Right renal pelvis (tissue), 4 donors: ENCODE results near the gene AP3M1. TPM values are rescaled to one million over a fixed set of nuclear protein-coding genes. Genes with fewer than 3 reads are reported as not detected.
"Not testable (repeated sequence)": the region's sequence is repeated elsewhere in the genome, so short reads cannot be mapped to it uniquely, and the experiment has no call there.

Experiments
- DNase-seq, 4 donors: peaks; one replicate each; pipeline ENCODE4 v3.0.0-alpha.2; 2013; ENCODE audit warnings: low read depth in 4 of 4, low spot score in 3 of 4, missing footprints in 1 of 4
- polyA plus RNA-seq, 4 donors: library from polyadenylated mRNA; unstranded; fragments of 120-200 nt; gene quantifications; one replicate each; pipeline ENCODE4 v1.2.1, GENCODE V29; 2013; ENCODE audit not compliant: insufficient read length in 4 of 4

Gene AP3M1
- polyA plus RNA-seq, 4 donors, result 55.9 to 63.8 (median 63.2) TPM

DNA sequence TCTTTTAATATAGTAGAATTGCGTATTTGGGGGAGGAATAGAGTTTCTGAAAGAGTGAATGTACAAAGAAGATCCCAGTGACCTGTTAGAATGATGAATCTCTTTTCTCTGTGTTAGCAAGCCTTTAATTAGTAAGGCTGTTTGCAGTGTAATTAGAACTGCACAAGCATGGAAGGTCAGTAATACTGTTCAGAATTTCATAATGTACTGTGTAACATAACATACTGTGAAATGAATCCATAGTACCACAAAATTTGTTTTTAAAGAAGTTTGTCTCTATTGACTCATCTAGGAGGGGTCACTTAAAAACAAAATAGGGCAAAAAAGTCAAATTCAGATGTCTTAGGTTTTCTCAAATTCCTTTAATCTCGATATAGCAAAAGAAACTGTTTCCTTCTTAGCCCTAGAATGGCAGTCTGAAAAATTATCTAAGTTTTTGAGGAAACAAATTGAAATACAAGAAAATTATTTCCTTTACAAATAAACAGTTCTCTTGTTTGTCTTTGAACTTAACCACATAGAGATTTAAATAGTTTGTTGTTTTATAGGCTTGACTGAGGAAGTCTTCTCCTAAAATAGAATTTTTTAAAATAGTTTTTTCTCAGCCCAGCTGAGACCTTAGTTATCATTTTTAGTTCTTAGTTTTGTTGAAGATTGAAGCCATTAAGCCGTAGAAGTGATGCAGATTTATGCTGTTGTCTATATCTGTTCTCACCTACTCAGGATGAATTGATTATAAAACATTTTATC lies 12.9 kb upstream of the AP3M1 start:
- DNase-seq, result no peak

DNA sequence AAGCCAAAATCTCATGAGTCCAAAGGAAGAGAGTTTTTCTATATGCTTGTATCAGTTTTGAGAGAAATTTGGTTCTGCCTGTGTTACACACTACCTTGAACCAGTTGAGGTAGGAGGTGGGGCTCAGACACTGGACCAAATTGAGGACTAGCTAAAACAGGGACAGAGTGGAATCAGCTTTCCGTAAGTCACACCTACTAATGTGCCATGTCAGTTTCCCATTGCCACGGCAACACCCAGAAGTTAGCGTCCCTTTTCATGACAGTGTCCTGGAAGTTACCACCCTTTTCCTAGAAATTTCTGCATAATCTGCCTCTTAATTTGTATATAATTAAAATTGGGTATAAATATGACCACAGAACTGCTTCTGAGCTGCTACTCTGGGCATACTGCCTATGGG lies 9.4 kb upstream of the AP3M1 start:
- no peak for DNase-seq

DNA sequence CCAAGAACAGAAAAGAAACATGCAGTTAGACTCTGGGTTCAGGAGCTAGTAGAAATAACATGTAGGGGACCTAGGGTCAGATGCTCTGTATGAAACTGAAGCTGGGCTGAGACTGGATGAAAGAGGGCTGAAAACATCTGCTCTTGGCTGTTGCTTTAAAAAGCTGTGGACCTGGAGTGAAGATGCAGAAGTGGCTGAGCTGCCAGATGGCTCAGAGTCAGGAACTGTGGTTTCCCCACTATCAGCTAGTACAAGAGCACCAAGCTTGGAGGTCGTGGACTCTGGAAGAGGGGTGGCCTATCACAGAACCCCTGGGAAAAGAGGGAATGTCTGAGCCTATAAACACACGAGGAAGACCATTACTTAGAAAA lies 6.3 kb upstream of the AP3M1 start:
- DNase-seq, result no peak

DNA sequence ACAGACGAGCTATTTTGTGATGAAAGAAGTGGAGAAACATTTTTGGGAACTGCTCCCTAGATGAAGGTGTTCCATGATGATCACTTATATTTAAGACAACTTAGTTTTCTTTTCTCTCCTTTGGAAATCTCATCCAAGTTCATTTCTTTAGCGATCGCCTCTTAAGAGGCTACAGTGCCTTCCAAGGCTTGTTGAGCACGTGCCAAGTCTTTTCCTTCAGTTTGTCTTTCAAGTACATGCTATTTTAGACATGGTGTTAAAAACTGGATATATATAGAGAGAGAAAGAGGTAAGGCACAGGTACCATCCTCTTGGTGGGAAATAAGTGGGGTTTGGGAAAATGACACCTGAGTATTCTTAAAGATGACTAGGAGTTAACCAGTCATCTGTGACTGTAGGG lies 3.0 kb upstream of the AP3M1 start:
- no peak for DNase-seq

DNA sequence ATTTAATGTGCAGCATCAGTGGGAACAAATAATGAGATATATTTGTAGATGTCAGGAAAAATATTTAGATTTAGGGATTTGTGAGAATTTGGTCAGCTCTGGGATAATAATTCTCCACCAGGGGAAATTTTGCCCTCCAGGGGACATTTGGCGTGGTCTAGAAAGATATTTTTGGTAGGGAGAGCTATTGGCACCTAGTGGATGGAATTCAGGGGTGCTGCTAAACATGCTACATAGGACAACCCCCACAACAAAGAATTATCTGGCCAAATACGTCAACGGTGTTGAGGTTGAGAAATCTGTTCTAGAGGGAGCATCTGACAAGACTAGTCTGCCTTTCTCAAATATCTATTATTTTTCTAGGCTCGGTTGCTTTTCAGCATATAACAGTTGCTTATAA lies 2.5 kb upstream of the AP3M1 start:
- no peak for DNase-seq

DNA sequence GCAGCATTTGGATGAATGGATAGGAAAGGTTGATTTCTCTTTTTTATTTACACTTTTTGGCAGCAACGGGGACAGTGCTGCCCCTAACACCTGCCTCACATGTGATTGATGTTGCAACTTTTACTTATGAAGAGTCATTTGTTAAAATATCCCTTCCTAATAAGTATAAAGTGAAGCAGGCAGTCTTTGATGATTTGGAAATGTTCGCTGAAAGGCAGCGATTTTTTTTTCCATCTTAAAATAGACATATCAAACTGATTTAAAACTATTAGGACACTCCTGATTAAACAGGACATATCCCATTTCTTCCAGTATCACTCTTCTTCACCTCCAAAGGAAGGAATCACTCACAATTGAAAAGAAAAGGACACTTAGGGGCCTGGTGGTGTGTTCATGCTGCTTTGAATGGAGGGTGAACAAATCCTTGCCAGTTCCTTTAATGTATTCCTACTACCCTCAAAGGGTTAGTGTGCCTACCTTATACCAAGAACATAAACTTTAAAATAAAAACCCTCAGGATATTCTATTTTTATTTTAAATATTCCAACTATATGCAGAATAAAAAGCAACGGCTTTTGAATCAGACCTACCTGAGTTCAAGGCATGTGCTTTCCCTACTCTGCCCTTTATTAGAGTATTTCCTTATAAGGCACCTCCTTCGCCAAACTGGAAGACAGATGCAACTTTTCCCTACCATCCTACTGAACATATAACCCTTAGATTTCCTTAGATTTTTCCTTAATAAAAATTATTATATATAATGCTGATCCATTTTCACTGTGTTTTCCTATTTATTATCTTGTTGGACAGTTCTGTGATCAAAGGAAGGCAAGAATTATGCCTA lies 1.5 kb upstream of the AP3M1 start:
- DNase-seq, result no peak

DNA sequence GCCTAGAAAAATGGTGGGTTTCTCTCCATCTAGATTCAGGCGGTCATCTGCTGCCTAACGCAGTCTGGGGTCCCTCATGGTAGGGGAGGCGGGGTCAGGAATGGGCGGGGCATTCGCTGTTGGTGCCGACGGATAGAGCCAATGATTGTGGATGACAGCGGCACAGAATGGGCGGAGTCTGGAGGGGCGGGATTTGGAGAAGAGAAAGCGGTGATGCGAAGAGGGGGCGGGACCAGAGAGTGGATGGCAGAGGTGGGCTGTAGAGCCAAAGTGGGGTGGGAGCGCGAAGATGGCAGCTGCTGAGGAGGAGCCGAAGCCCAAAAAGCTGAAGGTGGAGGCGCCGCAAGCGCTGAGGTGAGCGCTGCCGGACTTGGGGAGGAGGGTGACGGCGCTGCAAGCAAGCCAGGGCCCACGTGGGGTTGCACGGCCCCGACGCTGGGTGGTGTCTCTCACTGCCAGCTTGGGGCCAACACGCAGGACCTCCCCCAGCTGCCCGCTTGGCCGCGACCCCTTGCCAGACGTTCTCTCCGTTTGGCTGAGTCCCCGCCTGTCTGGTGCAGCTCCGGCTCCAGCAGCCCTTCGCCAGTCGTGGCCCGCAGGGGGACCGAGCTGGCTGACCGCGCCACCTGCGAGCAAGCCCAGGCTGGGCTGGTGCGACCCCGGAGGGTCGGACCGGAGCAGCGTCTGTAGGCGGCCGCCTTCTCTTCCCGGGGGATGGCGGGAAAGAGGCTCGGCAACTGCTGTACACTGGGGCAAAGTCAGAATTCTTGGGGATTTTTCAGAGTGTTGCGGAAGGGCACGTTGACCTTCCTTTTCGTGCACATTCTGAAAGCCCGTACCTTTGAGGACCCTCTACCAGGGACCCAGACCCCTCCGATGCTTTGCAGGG lies 606 bp upstream of the AP3M1 start, which contains the start of gene ADK:
Gene ADK (plus strand): TSS at position 232 of the 889 bp plus-strand sequence. CDS start 58 bp downstream, at position 290.
- peak; percentile 99 to 100 (median 99) for DNase-seq

DNA sequence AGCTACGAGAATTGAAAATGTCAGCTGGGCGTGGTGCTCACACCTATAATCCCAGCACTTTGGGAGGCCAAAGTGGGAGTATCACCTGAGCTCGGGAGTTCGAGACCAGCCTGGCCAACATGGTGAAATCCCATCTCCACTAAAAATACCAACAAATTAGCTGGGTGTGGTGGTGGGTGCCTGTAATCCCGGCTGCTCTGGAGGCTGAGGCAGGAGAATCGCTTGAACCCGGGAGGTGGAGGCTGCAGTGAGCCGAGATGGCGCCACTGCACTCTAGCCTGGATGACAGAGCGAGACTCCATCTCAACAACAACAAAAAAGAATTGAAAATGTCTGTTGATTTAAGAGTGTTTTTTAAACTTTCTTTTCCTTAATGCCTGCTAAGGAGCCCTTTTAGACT lies 3.6 kb downstream of the AP3M1 start:
- not testable (repeated sequence) for DNase-seq

DNA sequence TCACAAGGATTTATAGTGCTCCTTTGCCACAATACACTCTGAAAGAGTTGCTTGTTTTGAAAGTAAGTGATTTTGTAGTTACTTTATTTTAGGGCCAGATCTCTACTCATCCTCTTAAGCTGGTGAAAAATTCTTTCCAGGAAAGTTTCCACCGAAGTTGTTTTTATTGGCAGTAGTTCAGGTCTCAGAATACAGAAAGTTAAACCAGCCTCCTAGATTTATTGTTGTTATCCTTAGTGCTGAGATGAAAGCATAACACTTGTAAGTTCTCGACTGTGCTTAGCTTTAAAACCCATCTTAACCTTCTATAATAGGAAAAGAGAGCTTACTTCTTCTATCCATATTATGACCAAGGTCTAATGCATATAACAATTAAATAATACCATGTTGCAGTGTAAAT lies 5.5 kb downstream of the AP3M1 start:
- peak; percentile 32 to 67 (median 50) for DNase-seq

DNA sequence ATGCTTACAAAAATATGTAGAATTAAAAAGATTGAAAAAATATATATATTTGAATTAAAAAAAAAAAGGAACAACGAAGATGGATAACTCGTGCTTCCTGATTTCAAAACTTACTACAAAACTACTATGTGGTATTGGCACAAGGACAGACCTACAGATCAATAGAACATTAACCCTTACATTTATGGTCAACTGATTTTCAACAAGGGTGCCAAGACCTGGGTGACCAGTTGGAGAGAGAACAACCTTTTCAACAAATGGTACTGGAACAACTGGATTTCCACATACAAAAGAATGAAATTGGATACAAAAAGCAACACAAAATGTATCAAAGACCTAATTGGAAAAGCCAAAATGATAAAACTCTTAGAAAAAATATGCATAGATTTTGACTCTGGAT lies 10.1 kb downstream of the AP3M1 start:
- DNase-seq, result no peak

DNA sequence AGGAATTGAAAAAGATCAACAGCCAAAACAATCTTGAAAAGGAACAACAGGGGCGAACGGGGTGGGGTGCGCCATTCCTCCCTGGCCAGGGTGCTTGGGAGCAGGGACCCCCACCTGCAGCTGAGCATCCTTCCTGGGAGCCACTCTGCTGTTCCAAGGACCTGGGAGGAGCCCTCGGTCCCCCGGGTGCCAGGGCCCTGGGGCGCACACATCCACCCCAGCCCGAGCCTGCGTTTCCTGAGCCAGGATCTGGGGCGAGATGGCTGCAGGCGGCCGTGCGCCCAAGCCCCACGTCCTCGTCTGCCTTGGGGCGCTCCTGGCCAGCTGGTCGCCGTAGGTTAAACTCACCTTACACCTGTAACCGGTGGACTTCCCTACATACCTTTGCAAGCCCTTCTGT lies 10.6 kb downstream of the AP3M1 start:
- no peak for DNase-seq

DNA sequence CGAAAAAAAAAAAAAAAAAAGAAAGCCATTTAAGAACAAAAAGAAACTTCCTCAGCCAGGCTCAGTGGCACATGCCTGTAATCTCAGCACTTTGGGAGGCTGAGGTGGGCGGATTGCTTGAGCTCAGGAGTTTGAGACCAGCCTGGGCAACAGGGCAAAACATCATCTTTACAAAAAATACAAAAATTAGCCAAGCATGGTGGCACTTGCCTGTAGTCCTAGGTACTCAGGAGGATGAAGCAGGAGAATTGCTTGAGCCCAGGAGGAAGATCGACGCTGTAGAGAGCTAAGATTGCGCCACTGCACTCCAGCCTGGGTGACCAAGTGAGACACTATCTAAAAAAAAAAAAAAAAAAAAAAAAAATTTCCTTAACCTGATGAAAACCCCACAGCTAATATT lies 12.0 kb downstream of the AP3M1 start:
- DNase-seq, result not testable (repeated sequence)

DNA sequence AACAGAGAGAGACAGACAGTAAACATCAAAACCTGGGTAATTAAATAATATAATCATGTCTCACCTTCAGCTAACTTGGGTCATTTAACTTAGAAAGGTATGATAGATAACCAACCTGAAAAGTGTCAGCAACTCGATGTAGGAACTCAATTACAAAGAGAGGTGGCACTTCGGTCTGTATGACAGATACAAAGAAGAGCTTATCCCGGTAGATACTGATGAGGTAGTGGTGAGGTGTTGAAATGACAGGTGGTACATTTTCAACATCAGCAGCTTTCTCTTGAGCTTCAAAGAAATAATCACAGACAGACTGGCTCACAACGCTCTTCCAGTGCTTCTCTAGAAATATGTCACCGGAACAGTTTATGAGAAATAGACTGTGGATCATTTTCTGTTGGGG lies 12.6 kb downstream of the AP3M1 start:
- no peak for DNase-seq

DNA sequence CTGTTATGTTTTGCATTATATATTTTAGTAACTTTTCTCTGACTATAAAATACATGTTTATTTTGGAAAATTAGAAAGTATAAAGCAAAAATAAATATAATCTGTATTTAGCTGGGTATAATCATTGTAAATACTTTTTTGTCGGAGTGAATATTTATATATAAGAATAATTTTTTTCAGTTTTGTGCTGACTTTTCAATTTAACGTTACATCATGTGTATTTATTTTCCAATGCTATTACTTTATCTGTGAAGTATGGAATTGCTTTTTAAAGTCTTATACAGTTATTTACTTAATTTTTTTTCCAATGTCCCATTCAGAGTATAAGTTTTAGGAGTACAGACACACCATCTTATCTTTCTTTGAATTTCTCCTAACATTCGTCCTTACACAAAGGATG lies 15.2 kb downstream of the AP3M1 start:
- no peak for DNase-seq

DNA sequence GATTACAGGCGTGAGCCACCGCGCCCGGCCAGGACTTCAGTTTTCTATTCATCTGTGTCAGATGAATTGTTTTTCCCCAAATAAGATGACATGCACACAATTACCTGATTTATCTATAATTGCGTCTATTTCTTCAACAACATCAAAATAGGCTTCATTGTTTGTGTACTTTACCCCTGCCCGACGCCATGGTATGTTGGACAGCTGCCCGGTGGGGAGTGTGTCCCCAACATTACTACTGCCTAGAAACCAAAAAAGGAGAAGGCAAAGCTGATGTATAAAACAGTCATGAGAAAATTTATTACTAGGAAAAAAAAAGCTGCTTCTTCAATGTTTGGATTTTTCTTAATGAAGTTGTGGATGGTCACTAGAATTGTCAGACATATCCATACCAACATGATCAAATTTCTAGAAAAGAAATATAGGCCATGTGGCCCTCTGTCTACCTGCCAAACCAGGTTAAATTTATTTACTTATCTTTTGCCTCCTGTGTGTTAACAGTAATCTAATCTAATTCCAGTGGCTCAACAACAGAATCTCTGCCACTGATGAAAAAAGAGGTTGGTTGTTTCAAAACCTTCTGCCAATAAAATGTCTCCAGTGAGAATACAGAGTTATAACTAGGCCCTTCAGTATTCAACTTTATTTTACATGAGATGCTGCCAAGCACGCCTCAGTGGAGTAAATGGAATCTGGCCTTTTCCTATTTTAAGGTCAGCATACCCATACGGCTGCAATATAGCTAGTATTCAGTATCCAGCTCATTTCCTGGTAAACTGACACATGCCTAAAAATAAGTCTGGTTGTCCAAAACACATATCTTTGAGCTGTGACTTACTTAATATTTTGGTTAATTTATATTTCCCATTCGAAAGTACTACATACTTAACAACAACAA lies 16.5 kb downstream of the AP3M1 start:
- DNase-seq, result no peak

DNA sequence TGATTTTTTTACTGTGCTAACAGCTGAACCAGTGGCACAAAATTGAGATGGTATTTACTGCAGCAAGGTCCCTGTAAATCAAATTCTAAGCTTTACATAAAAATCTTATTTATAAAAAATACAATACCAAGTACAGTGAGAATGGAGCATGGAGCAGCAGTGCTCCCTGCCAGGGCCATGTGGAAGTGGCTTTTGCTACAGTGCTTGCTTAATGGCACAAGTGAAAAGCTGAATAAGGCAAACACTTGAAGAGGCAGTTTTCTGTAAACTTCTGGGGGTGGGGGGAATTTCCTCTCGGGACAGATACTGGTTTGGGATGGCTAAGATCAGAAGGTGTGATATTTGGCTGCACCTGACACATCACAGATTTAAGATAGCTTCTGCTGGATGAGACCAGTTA lies 27.5 kb downstream of the AP3M1 start:
- no peak for DNase-seq

DNA sequence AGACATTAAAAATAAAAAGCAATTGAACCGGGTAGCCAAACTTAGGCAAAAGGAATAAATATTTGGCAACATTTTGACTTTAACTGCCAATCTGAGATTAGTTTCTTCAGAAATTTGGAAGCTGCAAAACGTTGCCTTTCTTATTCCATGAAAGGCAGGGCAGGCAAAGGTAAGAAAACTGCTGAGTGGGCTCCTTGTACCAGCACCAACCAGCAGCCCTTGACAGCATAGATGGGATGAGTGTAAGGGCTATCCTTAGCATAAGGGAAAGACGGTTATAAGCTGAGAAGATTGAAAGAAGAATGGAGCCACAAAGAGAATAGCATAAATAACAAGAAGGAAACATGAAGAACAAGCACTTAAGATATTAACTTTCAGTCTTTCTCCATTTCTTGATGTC lies 28.6 kb downstream of the AP3M1 start:
- no peak for DNase-seq

DNA sequence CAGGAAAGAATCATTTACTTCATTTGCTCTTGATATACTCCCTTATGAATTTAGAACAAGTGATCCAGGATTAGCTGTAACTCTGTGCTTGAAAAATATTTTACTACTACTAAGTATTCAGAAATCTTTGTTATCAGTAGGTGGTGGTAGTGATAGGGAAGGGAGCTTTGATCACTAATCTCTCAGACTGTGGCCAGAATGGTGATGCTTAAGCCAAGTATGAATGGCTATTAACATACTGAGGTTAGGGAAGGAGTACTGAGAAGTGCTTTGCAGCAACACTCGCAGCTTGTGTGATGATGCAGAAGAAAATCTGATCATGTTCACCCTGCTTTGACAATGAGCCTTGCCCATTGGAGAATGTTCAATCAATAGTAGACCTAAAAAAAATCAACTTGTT lies 29.3 kb downstream of the AP3M1 start:
- DNase-seq, result no peak

DNA sequence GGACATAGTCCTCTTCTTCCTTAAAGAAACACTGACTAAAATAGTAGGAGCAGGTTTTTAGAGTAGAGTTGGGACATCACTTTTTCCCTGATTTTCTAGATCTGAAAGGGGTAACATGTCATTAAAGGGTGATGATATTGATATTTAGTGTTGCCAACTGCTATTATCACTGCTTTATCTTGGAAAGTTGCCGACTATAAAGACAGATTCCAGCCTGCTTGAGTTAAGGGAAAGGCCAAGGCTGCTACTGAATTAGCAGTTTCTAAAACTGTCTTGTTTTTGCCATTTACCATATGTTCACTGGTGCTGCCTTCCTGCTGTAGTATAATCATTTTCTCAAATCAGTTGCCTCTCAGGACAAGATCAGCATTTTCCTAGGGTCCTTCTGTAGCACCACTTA lies 29.7 kb downstream of the AP3M1 start:
- DNase-seq, result no peak

DNA sequence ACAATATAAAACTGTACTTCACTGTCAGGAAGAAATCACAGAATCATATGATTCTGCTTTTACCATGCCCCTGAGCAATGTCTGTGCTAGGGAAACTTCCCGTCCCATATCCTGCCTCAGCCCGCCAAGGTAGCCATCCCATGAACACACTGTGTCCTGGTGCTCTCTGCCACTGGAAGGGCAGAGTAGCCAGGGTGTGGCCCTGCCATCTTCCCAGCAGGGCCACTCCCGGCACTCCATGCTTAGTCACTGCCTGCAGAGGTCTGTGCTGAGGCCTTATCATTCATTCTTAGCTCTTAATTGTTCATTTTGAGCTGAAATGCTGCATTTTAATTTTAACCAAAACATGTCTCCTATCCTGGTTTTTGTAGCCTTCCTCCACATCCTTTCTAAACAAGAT lies 31.8 kb downstream of the AP3M1 start:
- DNase-seq, result no peak
